Left hindlimb (tissue), 1 donor: ENCODE measurements around the gene GRM1.

Experiments
- DNase-seq: peaks from one replicate; pipeline ENCODE4 v3.0.0-alpha.2; 2018

The GRM1 gene

GRCh38 chr6:146028851-146029572 lies at the start of gene GRM1:
GRM1 (plus strand) TSS chr6:146029062; CDS start chr6:146029518, 456 bp downstream.
- no peak for DNase-seq

GRCh38 chr6:146009338-146009737 lies 19.5 kb upstream of the GRM1 start:
- no peak for DNase-seq

- DNase-seq, result no peak
Observed at GRCh38 chr6:146014233-146014632, 14.6 kb upstream of the GRM1 start.

DNA sequence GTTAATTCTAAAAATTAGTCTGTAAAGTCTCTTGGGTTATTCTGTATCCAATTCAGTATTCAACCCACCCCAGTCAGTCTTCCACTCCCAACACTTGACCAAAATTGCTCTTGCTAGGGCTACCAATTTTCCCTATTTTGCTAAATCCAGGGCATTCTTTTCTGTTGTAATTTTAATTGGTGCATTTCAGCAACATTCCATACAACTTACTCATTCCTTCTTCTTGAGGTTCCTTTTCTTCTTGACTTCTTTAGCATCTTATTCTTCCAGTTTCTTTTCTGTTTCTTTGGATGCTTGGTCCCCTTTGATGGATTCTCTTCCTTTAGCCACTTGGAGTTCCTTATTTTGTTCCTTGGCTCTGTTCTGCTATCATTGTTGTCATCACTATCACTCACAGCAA lies 11.2 kb upstream of the GRM1 start:
- DNase-seq, result no peak

DNA sequence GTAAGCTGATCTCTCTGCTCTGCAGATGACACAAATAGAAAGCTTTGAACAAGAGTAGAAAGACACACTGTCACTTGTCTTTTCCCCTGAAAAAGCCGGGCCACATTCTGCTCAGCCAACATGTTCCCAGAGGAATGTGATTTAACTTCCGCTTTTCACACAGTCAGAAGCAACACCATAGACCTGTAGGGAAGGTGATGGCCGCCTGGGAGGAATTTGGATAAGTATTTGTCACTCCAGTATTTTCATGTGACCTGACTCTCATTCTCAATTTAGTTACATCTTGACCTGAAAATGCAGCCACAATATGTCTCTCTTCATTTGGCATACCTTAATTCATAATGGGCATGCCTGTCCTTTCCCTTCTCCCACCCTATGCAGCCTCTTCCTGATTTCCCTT lies 2.0 kb upstream of the GRM1 start:
- DNase-seq, result no peak

- DNase-seq, result no peak
Observed at GRCh38 chr6:146027586-146028251, 1.1 kb upstream of the GRM1 start.

DNA sequence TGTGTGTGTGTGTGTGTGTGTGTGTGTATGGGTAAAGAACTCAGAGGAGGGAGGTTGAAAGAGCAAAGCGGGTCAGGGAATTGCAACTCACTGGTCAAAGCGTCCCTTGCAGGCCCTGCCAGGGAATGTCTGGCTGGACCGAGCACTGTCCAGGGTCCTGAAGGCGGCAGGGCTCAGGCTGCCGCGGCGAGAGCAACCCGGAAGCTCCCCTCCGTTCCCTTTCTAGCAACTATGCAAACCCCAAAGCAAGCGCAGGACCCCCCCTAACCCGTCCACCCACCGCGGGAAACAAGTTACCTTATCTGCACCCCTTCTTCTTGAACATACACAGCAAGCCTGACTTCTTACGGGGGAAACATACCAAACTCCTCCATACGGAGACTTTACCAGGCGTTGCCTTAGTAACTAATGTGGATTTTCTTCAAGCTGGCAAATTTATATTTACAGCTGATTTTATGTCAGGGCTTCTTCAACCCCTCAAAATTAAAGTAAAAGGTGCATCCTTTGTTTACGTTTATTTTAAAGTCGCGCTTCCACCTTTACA lies 538 bp upstream of the GRM1 start:
- DNase-seq, result peak; percentile 72

GRCh38 chr6:146029573-146030184 lies 817 bp downstream of the GRM1 start:
- no peak for DNase-seq

DNA sequence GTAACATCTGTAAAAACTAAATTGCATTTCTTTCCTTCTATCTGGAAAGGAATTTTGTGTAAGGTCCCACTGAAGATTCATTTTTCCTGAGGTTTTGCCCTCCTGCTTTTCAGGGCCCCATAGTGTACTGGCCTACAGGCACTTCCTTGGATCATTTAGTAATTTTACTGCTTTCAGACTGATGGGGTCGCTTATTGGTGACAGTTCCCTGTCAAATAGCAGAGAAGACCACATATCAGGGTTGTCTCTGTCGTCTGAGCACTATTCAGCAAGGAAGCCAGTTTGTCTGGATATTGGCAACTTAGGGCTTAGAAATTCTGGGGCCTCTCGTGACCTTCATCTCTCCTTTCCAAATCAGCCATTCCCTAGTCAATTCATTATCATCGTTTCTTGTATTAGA lies 3.5 kb downstream of the GRM1 start:
- no peak for DNase-seq

DNA sequence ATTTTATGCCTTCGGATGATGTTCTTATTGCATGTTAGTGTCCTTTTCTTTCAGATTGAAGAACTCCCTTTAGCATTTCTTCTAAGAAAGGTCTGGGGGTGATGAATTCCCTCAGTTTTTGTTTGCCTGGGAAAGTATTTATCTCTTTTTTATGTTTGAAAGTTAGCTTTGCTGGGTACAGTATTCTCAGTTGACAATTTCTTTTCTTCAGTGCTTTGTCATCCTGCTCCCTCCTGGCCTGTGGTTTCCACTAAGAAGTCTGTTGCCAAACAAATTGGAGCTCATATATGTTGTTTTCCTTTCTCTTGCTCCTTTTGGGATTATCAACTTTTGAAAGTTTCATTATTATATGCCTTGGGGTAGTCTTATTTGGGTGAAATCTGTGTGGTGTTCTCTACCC lies 11.5 kb downstream of the GRM1 start:
- DNase-seq, result no peak

- DNase-seq, result no peak
Observed at GRCh38 chr6:146041282-146041681, 12.4 kb downstream of the GRM1 start.

- no peak for DNase-seq
Observed at GRCh38 chr6:146047371-146047770, 18.5 kb downstream of the GRM1 start.

DNA sequence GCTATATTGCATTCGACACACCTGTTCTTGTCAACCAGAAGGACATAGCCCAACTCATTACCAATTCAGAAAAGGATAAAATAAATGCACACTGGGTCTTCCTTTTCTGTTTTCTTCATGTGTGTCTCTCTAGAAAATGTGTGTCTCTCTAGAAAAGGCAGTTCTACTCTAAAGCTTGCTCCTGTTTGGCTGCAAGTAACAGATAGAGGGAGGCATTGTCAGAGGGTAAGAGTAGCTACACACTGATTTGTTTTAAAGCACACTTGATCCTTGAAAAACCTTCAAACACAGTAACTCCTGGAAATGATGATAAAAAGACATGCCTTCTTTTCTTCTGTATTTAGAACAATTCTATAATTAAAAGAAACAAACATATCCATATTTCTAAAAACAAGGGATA lies 21.3 kb downstream of the GRM1 start:
- DNase-seq, result no peak

GRCh38 chr6:146056506-146056905 lies 27.6 kb downstream of the GRM1 start:
- DNase-seq, result no peak

- DNase-seq, result no peak
Observed at GRCh38 chr6:146065690-146066089, 36.8 kb downstream of the GRM1 start.

- no peak for DNase-seq
Observed at GRCh38 chr6:146066506-146066905, 37.6 kb downstream of the GRM1 start.

DNA sequence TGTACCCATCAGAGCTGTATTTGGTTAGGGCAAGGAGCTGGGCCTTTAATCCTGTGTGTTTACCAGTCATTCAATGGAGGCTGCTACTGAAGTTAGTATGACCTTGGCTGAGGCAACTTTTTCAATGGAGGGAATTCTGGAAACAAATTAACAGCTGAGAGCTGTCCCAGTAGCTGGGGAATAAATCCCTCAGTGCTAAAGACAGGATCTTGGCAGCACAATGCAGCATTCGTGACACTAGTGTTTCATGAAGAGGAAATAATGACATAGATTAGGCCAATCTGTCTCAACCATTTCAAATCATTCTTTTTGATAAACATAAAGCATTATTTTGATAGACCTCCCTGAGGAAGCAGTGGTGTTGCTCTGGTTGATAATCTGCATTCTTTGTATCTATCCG lies 42.9 kb downstream of the GRM1 start:
- DNase-seq, result no peak

DNA sequence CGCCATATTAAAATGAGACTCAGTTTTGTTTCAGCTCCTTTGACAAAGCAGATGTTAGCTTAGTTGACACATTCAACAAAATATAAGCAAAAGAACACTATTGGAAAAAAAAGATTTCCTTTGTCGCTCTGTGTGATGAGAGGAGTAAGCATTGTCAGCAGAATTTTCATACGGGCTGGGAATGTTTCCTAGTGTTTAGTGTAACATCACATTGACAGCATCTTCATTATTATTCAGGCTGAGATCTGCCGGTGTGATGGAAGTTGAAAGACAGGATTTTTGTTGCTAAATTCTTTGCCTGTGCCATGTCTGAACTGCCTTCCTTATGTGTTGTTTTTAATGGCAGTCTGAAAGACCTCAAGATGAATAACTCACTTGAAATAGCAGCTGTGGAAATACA lies 49.1 kb downstream of the GRM1 start:
- DNase-seq, result no peak

DNA sequence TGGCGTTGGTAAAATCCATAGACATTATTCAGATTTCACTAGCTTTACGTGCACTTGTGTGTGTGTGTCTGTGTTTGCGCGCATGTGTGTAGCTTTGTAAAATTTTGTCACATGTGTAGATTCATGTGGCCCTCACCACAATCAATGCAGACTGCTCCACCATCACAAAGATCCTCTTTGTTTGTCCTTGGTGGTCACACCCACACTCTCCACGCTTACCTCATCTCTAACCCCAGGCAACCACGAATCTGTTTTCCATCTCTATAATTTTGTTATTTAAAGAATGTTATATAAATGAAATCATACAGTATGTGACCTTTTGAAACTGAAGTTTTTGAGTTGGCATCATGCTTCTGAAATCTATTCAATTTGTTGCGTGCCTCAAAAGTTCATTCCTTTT lies 58.5 kb downstream of the GRM1 start:
- no peak for DNase-seq

GRCh38 chr6:146090474-146090873 lies 61.6 kb downstream of the GRM1 start:
- no peak for DNase-seq

- DNase-seq, result no peak
Observed at GRCh38 chr6:146092961-146093686, 64.3 kb downstream of the GRM1 start.

GRCh38 chr6:146095481-146095880 lies 66.6 kb downstream of the GRM1 start:
- no peak for DNase-seq

DNA sequence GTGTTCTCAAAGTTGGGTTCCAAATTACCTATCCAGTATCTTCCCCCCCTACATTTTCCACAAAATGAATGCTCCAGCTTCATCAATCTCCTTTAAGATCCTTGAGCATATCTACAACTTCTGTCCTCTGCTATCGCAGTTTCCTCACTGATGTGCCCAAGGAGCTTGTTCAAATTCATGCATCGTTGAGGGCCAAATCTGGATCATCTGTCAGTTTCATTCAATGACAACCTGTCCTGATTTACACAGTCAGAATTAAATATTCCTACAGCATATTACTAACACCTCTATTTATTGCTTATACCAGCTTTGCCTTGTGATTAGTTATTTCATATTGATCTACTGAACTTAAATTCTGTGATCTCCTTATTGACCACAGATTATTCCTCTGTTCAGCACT lies 68.7 kb downstream of the GRM1 start:
- DNase-seq, result no peak
